AG04449 (cell line): Measurements from ENCODE around the gene NAA38.
A peak's percentile ranks its signal among the peaks of the same experiment; 100 is the strongest.

Experiments
- CTCF ChIA-PET: fragments of 350-600 bp; formaldehyde crosslinking; extraction: SDS; loops from one replicate; lab custom pipeline; 2021; ENCODE audit warnings: antibody characterized with exemption; lab: Yijun Ruan, JAX
- POLR2A ChIA-PET: fragments of 400-600, 350-600 bp; formaldehyde crosslinking; extraction: SDS; loops from one replicate; lab custom pipeline; 2020; ENCODE audit warnings: antibody characterized with exemption, inconsistent platforms; lab: Yijun Ruan, JAX
- DNase-seq: peaks from one replicate; pipeline ENCODE4 v3.0.0-alpha.2; 2010; ENCODE audit warnings: low read depth, low spot score
- H3K4me3 ChIP-seq: 2 replicates; pipeline ENCODE4 v1.5.1; 2011; ENCODE audit warnings: low read depth, mild to moderate bottlenecking, control low read depth, low read length
- CTCF ChIP-seq: IDR thresholded peaks from one replicate; pipeline ENCODE4 v1.5.1; 2011; ENCODE audit warnings: mild to moderate bottlenecking, moderate library complexity, low read length, control low read depth, inconsistent platforms; ENCODE audit not compliant: insufficient read depth; ENCODE audit errors: missing control alignments

NAA38 gene

GRCh38 chr17:7854851-7855659 is 2.3 kb downstream of the NAA38 start, which contains the start of gene TMEM88:
TMEM88 (plus strand) TSS chr17:7855066; CDS start chr17:7855075, 9 bp downstream.
- ChIA-PET CTCF (interaction anchor here (2.9 to 3.0 kb wide), 2 partner anchors 17 to 35 kb away, joined by 16 to 17 read pairs; no protein-coding TSS in a partner anchor), POLR2A (interaction anchor here (2.3 to 2.6 kb wide), 2 partner anchors 11 to 19 kb away, joined by 23 to 48 read pairs; no protein-coding TSS in a partner anchor)
- TF ChIP-seq CTCF, result no peak
- DNase-seq, result no peak
- peak within 1 kb of the TSS; percentile 76 for H3K4me3 ChIP-seq

- ChIA-PET POLR2A (no interaction called here), CTCF (interaction anchor here (0.9 to 1.0 kb wide), 7 partner anchors 9 to 208 kb away, joined by 3 to 5 read pairs (median 4); no protein-coding TSS in a partner anchor)
- DNase-seq, result no peak
- H3K4me3 ChIP-seq, result no peak overlapping the region
- TF ChIP-seq CTCF, result no peak
Observed at GRCh38 chr17:7854078-7854777, 3.1 kb downstream of the NAA38 start.

- no peak for TF ChIP-seq CTCF
- POLR2A ChIA-PET, result interaction anchor here (0.6 kb wide), 1 partner anchor 137 kb away, joined by 4 read pairs; no protein-coding TSS in a partner anchor
- no peak overlapping the region for H3K4me3 ChIP-seq
- CTCF ChIA-PET, result interaction anchor here (0.9 to 1.2 kb wide), 8 partner anchors 9 to 208 kb away, joined by 3 to 5 read pairs (median 4); no protein-coding TSS in a partner anchor
- no peak for DNase-seq
Observed at GRCh38 chr17:7853691-7854038, 3.7 kb downstream of the NAA38 start.

GRCh38 chr17:7852919-7853690 is 4.3 kb downstream of the NAA38 start:
- DNase-seq, result no peak
- POLR2A ChIA-PET, result interaction anchor here (0.6 kb wide), 1 partner anchor 137 kb away, joined by 4 read pairs; no protein-coding TSS in a partner anchor
- H3K4me3 ChIP-seq, result no peak overlapping the region
- no peak for TF ChIP-seq CTCF
- CTCF ChIA-PET, result interaction anchor here (0.9 to 1.2 kb wide), 8 partner anchors 8 to 209 kb away, joined by 3 to 5 read pairs (median 4); no protein-coding TSS in a partner anchor

- TF ChIP-seq CTCF, result no peak
- CTCF ChIA-PET, result interaction anchor here (1.6 to 3.3 kb wide), 2 partner anchors 19 to 27 kb away, joined by 7 to 40 read pairs; partner anchors contain the start of gene KDM6B
- POLR2A ChIA-PET, result no interaction called here
- no peak for DNase-seq
- H3K4me3 ChIP-seq, result no peak overlapping the region
Observed at GRCh38 chr17:7852262-7852670, 5.1 kb downstream of the NAA38 start.
